Measurements from ENCODE around the gene KRT81.
"Not testable (repeated sequence)": the region's sequence is repeated elsewhere in the genome, so short reads cannot be mapped to it uniquely, and the experiment has no call there.

KRT81 gene

GRCh38 chr12:52317468-52318052, 26.2 kb upstream of the KRT81 start:
- DNase-seq (ENCODE audit: low read depth): no peak

GRCh38 chr12:52316701-52317100, 25.4 kb upstream of the KRT81 start:
- no peak for DNase-seq (ENCODE audit: low read depth)

- DNase-seq (ENCODE audit: low read depth): no peak
Observed at GRCh38 chr12:52316290-52316689, 25.0 kb upstream of the KRT81 start.

DNA sequence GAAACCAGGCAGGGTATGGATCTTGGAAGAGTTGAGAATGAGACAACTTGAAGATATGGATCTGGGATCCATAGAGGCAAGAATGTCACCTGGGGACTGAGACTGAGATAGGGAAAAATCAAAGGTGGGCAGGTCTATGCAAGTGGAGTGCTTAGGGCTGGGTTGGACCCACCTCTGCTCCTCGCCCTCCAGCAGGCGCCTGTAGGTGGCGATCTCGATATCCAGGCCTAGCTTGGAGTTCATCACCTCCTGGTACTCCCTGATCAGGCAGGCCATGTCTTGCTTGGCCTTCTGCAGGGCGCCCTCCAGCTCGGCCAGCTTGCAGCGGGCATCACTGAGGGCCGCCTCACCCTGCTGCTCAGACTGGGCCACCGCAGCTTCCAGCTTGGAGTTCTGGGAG, 24.4 kb upstream of the KRT81 start:
- not testable (repeated sequence) for DNase-seq (ENCODE audit: low read depth)

- no peak for DNase-seq (ENCODE audit: low read depth)
Observed at GRCh38 chr12:52314511-52314910, 23.2 kb upstream of the KRT81 start.

- DNase-seq (ENCODE audit: low read depth): no peak
Observed at GRCh38 chr12:52313926-52314325, 22.6 kb upstream of the KRT81 start.

GRCh38 chr12:52313461-52313860, 22.1 kb upstream of the KRT81 start:
- no peak for DNase-seq (ENCODE audit: low read depth)

GRCh38 chr12:52312086-52312485, 20.8 kb upstream of the KRT81 start:
- no peak for DNase-seq (ENCODE audit: low read depth)

GRCh38 chr12:52311285-52311648, 19.9 kb upstream of the KRT81 start:
- DNase-seq (ENCODE audit: low read depth): no peak

DNA sequence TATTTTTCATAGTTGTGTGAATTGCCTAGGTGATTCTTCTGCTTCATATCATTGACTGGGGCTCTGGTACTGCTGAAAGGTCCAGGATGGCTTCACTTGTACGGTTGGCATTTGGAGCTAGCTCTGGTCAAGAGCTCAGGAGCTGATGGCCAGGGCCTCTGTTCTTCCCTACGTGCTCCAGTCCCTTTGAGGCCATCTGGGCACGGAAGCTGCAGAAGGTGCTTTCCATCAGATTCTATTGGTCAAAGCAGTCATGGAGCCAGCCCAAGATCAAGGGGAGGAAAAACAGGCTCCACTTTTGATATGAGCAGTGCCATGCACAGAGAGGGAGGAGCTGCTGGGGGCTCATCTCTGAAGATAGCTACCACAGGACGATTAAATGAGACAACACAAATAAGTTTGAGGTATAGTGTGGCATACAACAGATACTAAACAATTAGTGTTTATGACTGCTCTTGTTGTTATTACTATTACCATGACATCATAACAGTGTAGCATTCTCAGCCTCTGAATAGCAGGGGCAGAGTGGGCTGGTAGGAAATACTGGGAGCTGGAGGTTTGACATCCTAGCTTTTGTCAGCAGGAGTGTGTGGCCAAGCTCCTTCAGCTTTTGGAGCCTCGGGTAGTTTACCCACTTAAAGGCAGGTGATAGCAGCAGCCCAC, 19.4 kb upstream of the KRT81 start:
- DNase-seq (ENCODE audit: low read depth): no peak

DNA sequence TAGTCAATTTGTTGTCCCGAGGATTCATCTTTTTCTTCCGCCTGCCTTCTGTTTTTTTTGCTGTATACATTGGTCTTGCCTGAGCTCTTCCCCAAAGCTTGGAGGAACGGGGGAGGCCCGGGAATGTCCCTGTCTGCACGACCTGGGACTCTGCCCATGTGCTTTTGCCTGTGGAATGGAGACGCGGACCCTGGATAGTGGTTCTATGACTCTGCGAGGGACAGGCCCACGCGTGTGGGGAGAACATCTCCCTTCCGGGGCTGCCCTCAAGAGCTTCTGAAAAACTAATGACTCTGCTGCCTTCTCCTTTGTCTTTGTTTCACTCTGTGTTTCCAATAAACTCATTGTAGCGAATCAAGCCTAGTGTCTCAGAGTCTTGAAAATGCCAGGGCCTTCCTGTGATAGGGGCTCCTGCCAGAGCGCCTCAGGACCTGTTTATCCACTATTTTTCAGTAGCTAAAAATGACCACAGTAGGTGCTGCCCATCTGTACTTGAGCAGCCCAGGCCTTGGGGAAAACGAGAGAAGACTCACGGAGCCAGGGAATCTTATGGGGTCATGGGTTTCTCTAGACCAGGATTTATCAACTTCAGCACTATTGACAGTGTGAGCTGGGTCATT, 17.6 kb upstream of the KRT81 start:
- no peak for DNase-seq (ENCODE audit: low read depth)

GRCh38 chr12:52307836-52308805, 16.8 kb upstream of the KRT81 start:
- no peak for DNase-seq (ENCODE audit: low read depth)

DNA sequence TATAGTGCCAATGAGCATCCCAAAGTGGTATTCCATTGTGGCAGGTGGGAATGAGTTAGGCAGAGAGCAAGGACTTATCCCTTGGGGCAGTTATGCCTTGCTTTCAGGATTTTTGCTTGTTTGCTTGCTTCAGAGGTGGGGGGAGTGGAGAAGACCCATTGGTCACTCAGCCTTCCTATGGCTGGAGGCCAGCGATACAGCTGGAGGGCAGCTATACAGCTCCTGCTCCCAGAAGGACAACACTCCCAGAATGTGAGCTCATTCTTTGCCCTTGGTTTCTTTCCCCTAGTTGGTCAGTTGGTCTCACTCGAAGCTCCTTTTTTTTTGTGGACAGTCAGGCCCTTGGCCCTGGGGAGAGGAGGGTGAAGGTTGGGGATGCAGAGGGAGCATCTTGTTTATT, 15.4 kb upstream of the KRT81 start:
- no peak for DNase-seq (ENCODE audit: low read depth)

DNA sequence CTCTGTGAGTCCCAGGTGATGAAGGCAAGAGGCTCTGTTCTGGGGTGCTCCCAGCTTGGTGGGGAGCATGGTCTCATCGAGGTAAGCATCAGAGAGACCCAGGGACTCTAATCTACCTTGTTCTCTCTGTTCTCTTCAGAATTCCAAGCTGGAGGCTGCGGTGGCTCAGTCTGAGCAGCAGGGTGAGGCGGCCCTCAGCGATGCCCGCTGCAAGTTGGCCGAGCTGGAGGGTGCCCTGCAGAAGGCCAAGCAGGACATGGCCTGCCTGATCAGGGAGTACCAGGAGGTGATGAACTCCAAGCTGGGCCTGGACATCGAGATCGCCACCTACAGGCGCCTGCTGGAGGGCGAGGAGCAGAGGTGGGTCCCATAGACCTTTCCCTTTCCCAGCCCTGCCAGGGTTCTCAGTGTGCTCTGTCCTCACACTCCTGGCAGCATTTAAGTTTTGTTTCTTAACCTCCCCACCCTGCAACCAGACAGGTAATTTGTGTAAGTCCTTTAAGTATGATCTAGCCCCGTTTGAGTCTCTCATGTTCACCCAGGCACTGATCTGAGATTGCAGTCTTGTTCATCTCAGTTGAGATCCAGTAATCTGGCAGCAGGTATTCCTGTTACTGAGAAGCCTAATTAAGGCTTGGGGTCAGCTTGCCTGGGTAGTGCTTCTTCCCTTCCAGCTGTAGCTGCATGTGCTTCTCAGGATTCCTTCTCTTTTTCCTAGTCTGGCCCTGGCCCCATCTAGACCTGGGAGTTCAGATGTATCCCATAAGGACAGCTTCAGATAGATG, 14.8 kb upstream of the KRT81 start:
- no peak for DNase-seq (ENCODE audit: low read depth)

GRCh38 chr12:52304941-52305411, 13.6 kb upstream of the KRT81 start:
- DNase-seq (ENCODE audit: low read depth): not testable (repeated sequence)

- DNase-seq (ENCODE audit: low read depth): not testable (repeated sequence)
Observed at GRCh38 chr12:52302242-52302914, 11.0 kb upstream of the KRT81 start.

DNA sequence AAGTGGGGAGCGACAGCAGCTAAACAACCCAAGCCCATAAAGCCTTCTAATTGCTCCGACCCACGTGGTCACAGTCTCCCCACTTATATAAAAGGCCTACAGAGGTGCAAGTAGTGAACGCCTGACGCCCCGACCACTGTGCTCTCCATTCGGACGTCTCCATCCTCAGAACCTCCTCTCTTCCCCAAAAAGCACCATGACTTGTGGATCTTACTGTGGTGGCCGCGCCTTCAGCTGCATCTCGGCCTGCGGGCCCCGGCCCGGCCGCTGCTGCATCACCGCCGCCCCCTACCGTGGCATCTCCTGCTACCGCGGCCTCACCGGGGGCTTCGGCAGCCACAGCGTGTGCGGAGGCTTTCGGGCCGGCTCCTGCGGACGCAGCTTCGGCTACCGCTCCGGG, 10.4 kb upstream of the KRT81 start:
- not testable (repeated sequence) for DNase-seq (ENCODE audit: low read depth)

GRCh38 chr12:52300796-52301691, 9.7 kb upstream of the KRT81 start:
- no peak for DNase-seq (ENCODE audit: low read depth)

- DNase-seq (ENCODE audit: low read depth): no peak
Observed at GRCh38 chr12:52298677-52299190, 7.4 kb upstream of the KRT81 start.

Measured in stimulated activated CD8-positive, alpha-beta memory T cell treated with anti-CD3 and anti-CD28 coated beads, Interleukin-12 subunit alpha, Interleukin-12 subunit beta, amount 100 ng/mL, for 4 hours (primary cell).